Cardiac fibroblast (primary cell): Measurements from ENCODE around the gene PUDP.
"Not testable (repeated sequence)": the region's sequence is repeated elsewhere in the genome, so short reads cannot be mapped to it uniquely, and the experiment has no call there.

Experiments
- DNase-seq, 2 donors: peaks; one replicate each; pipeline versions ENCODE4 v3.0.0 to v3.0.0-alpha.2; 2010; ENCODE audit warnings: low read depth in 2 of 2
- H3K4me3 ChIP-seq, 2 donors: replicated peaks in 1 of 2; 1 replicate in 1 of 2; 2 replicates in 1 of 2; pipeline ENCODE4 v1.5.1; 2011; ENCODE audit warnings: low read depth in 2 of 2, low read length in 2 of 2, mild to moderate bottlenecking in 2 of 2, moderate library complexity in 1 of 2
- TF ChIP-seq, protein P1 (sequence below): IDR thresholded peaks from one replicate; pipeline ENCODE4 v1.5.1; 2011; ENCODE audit warnings: low read depth, mild to moderate bottlenecking, low read length, inconsistent platforms

PUDP gene

DNA sequence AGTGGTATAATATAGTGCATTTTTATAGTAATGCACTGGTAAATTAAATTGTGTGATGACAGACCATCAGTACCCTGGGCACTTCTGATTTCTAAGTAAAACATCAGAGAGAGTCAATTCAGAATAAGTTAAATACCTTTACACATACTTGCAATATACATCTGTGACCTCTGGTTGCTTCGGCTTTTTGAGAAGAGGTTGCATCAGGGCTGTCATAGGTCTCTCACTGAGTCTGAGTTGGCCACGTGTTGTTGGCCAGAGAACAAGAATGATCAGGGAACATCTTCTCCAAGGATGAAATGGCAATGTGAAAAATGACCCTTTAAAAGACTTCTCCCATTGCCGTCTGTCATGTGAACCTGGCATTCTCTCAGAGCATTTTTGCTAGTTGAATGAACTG lies 36.9 kb upstream of the PUDP start:
- DNase-seq = no peak
- no peak overlapping the region for H3K4me3 ChIP-seq
- TF ChIP-seq, protein P1, sequence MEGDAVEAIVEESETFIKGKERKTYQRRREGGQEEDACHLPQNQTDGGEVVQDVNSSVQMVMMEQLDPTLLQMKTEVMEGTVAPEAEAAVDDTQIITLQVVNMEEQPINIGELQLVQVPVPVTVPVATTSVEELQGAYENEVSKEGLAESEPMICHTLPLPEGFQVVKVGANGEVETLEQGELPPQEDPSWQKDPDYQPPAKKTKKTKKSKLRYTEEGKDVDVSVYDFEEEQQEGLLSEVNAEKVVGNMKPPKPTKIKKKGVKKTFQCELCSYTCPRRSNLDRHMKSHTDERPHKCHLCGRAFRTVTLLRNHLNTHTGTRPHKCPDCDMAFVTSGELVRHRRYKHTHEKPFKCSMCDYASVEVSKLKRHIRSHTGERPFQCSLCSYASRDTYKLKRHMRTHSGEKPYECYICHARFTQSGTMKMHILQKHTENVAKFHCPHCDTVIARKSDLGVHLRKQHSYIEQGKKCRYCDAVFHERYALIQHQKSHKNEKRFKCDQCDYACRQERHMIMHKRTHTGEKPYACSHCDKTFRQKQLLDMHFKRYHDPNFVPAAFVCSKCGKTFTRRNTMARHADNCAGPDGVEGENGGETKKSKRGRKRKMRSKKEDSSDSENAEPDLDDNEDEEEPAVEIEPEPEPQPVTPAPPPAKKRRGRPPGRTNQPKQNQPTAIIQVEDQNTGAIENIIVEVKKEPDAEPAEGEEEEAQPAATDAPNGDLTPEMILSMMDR = no peak

DNA sequence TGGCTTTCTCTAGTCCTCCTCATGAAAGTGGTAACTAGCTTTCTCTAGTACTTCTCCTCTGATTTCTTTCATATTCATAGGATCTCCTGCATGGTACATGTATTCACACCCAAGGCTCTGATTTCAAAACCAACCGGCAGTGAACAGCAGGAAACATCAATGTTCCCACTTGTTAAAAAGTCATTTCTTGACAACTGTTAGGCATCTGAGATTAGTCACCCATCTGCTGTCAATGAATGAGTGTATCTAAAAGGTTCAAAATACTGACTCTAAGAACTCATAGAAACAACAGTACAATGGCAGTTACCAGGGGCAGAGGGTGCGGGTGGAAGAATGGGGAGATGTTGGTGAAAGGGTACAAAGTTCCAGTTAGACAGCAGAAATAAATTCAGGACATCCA lies 31.5 kb upstream of the PUDP start:
- TF ChIP-seq, protein P1 = no peak
- no peak for DNase-seq
- no peak overlapping the region for H3K4me3 ChIP-seq

DNA sequence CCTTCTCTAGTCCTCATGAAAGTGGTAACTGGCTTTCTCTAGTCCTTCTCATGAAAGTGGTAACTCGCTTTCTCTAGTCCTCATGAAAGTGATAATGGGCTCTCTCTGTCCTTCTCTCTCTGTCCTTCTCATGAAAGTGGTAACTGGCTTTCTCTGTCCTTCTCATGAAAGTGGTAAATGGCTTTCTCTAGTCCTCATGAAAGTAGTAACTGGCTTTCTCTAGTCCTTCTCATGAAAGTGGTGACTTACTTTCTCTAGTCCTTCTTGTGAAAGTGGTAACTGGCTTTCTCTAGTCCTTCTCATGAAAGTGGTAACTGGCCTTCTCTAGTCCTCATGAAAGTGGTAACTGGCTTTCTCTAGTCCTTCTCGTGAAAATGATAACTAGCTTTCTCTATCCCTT lies 30.9 kb upstream of the PUDP start:
- H3K4me3 ChIP-seq, DNase-seq: not testable (repeated sequence)

DNA sequence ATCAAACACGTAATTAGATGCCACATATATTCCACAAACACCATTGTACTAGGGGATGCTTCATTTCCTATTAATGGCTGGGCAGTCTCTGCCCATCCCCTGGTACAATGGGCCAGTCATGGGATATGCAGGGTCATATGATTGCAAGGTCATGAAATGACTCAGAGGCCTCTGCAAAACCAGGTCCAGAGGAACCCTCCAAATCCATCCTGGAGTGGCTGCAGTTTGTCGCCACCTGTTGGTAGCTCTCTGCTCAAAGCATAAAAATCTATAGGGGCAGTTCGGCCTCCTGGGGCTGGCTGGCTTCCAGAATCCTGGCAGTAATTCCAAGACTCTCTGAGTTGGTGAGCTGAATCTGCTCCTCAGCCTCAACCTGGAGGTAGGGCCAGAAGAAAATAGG lies 22.9 kb upstream of the PUDP start:
- TF ChIP-seq, protein P1 = no peak
- H3K4me3 ChIP-seq = no peak overlapping the region
- DNase-seq = peak; percentile 9 to 28

DNA sequence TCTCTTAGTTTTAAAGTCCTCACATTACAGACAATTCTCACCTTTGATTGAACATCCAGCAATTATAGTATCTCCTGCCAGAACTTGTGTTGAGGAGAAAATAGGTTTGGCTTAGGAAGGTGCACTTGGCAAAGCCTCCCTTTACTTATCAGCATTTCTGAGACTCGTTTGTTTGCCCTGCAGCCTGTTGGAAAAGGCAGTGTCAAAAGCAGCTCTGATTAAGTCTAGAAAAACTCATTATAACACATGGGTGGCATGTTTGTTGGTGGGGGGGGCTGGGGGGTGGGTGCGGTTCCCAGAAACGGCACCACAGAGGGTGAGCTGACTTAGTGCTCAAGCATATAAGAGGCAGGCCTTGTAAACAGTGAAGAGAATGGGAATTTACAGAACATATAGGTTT lies 21.7 kb upstream of the PUDP start:
- no peak for DNase-seq
- H3K4me3 ChIP-seq = no peak overlapping the region
- TF ChIP-seq, protein P1 = no peak

DNA sequence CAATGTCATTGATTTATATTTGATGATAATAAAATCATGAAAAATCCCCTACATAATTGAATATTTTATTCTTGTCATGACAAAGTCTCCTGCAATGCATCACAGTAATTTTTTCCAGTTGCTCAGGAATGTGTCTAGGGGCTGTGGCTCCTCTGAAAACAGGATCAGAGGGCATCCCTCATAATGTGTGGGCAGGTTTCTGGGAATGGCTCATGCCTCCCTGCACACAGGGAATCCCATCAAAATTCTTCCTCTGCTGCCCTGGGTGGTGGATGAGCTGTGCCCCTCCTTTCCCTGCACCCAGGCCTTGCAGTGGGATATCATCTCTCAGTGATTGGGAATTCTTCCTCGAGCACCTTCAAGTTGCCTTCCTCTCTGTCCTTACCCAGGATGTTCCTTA lies 20.4 kb upstream of the PUDP start:
- H3K4me3 ChIP-seq = no peak overlapping the region

DNA sequence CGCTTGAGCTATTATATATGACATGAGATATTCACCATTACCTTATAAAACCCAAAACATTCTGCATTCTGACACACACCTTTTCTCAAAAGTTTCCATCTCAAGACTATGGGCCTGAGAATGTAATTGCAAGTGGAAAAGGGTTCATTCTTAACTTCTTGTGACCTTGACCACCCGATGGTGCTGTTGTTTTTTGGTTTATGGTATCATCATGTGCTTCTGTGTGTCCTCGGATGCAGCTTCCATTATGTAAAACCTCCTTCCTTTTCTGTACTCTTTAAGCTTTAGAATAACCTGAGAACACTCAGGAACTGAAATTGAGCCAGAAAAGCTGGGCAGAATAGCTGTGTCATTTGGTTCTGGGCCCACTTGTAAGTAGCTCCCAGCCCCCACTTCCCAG lies 16.2 kb upstream of the PUDP start:
- no peak for DNase-seq
- no peak overlapping the region for H3K4me3 ChIP-seq
- TF ChIP-seq, protein P1 = no peak

More for the DNA sequence above, 20.4 kb upstream of the PUDP start:
- DNase-seq = no peak
- TF ChIP-seq, protein P1 = no peak
